T-helper 2 cell (primary cell): ENCODE measurements around the gene DYNLL1.
A peak's percentile ranks its signal among the peaks of the same experiment; 100 is the strongest.
"Not testable (repeated sequence)": the region's sequence is repeated elsewhere in the genome, so short reads cannot be mapped to it uniquely, and the experiment has no call there.

Experiments
- DNase-seq, 5 experiments: peaks; one replicate each; pipeline versions ENCODE4 v3.0.0 to v3.0.0-alpha.2; 2012 to 2022
- total RNA-seq, 2 donors: gene quantifications; one replicate each; lab custom pipeline; 2026; lab: John Stamatoyannopoulos, UW

The DYNLL1 gene
- 55.2 to 73.5 reads per million in 2 donors for total RNA-seq

DNA sequence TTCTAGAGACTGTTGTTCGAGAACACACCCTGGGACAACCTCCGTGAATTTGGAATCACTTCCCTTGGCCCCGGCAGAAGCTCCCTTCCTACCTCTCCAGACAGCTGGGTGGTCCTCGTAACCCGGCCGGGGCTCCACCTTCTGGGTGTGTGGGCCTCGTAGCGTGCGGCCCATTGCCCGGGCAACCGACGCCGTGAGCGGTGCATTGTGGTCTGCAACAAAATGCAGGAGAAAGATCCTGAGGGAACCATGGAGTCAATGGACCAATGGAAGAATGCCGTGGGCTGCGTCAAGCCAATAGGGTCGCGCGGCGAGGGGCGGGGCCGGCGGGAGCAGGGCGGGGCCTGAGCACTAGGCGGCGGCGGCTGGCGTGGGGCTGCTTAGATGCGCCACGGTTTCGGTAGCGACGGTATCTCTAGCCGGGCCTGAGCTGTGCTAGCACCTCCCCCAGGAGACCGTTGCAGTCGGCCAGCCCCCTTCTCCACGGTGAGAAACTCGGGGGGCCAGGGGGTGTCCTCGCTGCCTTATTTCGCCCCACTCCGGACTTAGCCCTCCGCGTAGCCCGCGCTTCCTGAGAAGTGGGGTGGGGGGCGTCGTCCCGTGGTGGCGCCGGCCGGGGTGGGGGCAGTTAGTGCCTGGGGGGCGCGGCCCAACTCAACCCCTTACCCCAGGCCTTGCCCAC is at the start of gene DYNLL1:
TSS of gene DYNLL1 (plus strand) at position 383 of the 682 bp plus-strand sequence. CDS start 309 bp downstream, outside the sequence.
- peak; percentile 95 to 98 (median 97) for DNase-seq

GRCh38 chr12:120446844-120447178 is 49.1 kb upstream of the DYNLL1 start:
- not testable (repeated sequence) for DNase-seq

GRCh38 chr12:120447992-120448391 is 47.9 kb upstream of the DYNLL1 start:
- no peak for DNase-seq

DNA sequence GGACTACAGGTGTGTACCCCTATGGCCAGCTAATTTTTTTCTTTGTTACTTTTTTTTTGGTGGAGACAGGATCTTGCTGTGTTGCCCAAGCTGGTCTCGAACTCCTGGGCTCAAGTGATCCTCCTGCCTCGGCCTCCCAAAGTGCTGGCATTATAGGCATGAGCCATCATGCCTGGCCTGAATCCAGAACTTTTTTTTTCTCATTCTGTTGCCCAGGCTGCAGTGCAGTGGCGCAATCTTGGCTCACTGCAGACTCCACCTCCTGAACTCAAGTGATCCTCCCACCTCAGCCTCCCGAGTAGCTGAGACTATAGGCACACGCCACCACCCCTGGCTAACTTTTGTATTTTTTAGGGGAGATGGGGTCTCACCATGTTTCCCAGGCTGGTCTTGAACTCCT is 43.4 kb upstream of the DYNLL1 start:
- not testable (repeated sequence) for DNase-seq

GRCh38 chr12:120453060-120453750 is 42.7 kb upstream of the DYNLL1 start:
- DNase-seq, result no peak

DNA sequence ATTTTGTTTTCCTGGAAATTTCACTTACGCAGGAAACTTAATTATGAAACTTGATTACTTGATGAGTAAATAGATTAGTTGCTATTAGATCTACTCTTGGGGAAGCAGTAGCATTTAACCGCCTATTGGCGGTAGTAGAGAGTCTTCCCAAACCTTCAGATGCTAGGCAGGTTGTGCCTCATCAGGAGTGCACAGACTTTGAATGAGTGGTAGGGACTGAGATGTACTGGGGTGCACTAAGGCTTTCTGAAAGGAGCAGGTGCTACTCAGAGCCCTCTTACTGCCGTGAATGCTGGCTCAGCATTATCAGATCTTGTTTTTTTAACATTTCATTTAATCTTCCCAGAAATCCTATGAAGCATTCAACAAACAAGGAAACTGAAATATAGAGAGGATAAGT is 41.9 kb upstream of the DYNLL1 start:
- peak in 2 of 5 experiments; percentile 20 to 65 for DNase-seq

DNA sequence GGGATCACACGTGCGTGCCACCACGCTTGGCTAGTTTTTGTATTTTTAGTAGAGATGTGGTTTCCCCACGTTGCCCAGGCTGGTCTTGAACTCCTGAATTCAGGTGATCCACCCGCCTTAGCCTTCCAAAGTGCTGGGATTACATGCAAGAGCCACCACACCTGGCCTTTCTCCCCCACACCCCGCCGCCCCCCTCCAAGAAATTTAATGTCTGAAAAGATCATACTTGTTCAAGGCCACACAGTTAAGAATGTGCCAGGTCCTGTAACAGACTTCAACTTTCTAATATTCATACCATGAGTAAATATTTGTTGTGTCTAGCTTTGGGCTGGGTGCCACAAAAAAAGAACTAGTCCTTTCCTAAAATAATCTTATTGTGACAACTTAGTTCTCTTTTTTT is 40.6 kb upstream of the DYNLL1 start:
- DNase-seq, result no peak

GRCh38 chr12:120457133-120457532 is 38.8 kb upstream of the DYNLL1 start:
- no peak for DNase-seq

- DNase-seq, result no peak
Observed at GRCh38 chr12:120460157-120460556, 35.8 kb upstream of the DYNLL1 start.

DNA sequence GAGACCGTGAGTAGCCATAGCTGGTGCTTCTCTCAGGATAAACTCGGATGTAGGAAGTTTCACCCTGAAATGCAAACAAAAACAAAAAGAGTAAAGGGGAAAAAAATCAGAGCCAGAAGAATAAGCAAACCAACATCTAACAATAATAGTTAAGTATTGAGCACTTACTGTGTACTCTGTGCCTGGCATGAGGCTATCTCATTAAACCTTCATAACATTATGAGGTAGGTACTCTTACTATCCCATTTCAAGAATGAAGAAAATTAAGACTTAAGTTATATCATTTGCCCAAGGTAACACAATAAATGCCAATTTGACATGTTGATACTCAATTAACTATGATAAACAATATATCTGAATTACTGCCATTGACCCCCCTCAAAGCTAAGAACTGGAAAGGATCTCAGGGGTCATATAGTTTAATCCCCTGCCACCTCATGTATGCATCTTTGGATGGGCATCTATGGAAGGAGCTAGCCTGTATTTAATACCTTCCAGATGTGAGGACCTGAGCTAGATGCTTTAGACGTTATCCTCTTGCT is 33.7 kb upstream of the DYNLL1 start:
- DNase-seq, result no peak

DNA sequence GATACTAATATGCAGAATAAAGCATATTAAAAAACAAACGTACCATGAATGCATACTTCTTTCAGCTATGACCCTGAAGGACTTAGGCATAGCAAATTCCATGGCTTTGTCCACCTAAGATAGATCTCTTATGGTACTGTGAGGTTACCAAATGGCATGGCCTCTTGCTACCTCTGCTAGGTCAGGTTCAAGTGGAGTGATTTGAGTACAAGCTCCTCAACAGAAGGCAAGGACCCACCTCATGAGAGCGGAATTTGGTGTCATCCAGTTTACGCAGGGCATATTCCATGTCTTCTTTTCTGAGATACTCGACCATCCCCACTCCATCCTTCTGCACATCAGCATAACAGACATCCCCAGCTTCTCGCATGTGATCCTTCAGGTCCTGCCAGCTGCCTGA is 32.2 kb upstream of the DYNLL1 start:
- DNase-seq, result no peak

GRCh38 chr12:120465756-120466155 is 30.2 kb upstream of the DYNLL1 start:
- no peak for DNase-seq

DNA sequence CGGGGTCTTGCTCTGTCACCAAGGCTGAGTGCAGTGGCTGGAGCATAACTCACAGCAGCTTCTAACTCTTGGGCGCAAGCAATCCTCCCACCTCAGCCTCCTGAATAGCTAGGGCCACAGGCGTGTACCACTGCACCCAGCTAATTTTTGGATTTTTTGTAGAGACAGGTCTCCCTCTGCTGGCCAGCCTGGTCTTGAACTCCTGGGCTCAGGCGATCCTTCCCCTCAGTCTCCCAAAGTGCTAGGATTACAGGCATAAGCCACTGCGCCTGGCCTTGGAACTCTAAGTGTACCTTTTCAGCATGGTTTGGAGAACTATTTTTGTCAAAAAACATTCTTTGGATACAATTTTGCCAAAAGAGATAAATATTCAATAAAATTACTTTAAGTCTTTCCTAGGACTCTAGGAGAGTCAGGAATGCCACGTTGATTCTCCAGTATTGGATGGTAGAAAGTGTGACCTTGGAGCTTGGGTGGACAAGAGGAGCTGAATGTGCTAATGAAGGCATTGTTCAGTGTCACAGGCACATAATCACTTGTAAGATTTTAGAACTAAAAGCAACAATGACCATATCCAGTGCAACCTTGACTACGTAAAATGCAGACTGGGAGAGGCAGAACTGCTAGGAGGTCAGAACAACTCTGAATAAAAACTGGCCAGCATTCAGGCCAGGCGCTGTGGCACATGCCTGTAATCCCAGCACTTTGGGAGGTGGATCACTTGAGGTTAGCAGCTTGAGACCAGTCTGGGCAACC is 29.2 kb upstream of the DYNLL1 start:
- peak in 3 of 5 experiments; percentile 13 to 57 (median 31) for DNase-seq

DNA sequence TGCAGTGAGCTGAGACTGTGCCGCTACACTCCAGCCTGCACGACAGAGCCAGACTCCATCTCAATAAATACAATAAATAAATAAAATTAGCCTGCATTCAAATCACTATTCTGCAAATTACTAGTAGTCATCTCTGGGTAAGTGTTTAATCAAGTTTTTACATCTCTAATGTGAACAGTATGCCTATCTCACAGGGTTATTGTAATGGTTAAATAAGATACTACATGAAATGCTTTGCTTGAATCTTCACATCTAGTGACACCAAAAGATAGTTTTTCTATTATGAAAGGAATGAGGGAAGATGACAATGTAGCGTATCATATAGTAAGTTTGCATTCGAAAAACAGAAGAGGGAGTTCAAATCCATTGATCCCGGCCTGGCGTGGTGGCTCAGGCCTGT is 28.5 kb upstream of the DYNLL1 start:
- DNase-seq, result no peak

- peak in 2 of 5 experiments; percentile 5 to 33 for DNase-seq
Observed at GRCh38 chr12:120468325-120468820, 27.5 kb upstream of the DYNLL1 start.

- peak in 2 of 5 experiments; percentile 9 to 11 for DNase-seq
Observed at GRCh38 chr12:120468821-120469449, 27.0 kb upstream of the DYNLL1 start.

GRCh38 chr12:120469450-120470149 is 26.3 kb upstream of the DYNLL1 start, which contains the start of gene SRSF9:
TSS of gene SRSF9 (minus strand) at chr12:120469748. CDS start at chr12:120469609, 139 bp downstream.
- DNase-seq, result peak; percentile 96 to 98 (median 97)

DNA sequence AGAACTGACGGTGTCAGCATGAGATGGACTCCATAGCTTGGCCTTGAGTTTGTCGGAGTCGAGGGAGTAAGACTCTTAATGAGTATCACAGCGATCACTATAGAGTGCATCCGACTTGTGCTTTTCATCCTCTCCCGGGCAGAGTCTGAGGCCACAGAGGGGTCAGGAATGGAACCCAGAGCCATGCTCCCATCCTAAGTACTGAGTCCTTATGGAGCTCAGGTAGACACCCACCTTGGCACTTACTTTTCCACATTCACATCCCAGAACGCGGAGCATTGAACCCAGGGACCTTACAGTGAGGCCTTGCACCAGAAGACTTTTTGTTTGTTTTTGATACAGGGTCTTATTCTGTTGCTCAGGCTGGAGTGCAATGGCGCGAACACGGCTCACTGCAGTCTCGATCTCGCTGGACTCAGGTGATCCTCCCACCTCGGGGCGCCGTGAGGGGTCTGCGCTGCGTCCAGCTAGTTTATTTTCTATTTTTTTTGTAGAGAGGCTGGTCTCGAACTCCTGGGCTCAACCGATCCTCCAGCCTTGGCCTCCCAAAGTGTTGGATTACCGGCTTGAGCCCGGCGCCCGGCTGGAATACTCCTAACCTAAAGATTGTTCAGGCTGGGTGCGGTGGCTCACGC is 25.6 kb upstream of the DYNLL1 start:
- peak in 1 of 5 experiments; percentile 49 for DNase-seq

DNA sequence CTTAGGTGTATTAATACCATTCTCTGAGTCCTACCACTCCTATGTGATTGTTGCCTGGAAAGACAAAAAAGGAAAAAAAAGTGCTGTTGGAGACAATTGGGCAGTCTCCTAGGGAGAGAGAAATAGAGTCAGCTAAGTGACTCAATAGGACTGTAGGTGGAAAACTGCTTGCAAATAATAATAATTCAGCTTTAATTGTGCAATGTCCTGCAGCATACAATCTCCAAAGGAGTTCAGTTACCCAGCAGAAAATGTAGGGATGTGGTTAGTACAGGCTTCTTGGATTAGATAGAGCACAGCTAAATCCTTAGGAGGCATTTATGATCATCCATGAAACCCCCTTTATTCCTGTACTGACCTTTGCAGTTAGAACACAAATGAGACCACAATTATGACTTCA is 23.4 kb upstream of the DYNLL1 start:
- no peak for DNase-seq

- no peak for DNase-seq
Observed at GRCh38 chr12:120473807-120474615, 21.9 kb upstream of the DYNLL1 start.
